ENCODE results near the gene IL21R.

The IL21R gene

GRCh38 chr16:27481282-27481934, 79.4 kb downstream of the IL21R start:
- H3K36me3 ChIP-seq (ENCODE audit: control insufficient read depth, insufficient read depth, low read length) = peaks cover 96% of the 10 kb centered on the region
- no peak overlapping the region for H3K27ac ChIP-seq (ENCODE audit: low read depth, low read length, severe bottlenecking)
- H3K4me1 ChIP-seq (ENCODE audit: control insufficient read depth, insufficient read depth, low read length, poor library complexity, severe bottlenecking) = peaks cover 6% of the 10 kb centered on the region
- no peak overlapping the region for H3K4me3 ChIP-seq (ENCODE audit: extremely low read depth, insufficient read depth, low read length, poor library complexity, severe bottlenecking)
- H3K9me3 ChIP-seq (ENCODE audit: control insufficient read depth, low read length) = no peaks in the 10 kb centered on the region
- 98% methylated on average over 11 to 12 of the region's 15 CpGs for WGBS, 2 experiments (ENCODE audit: insufficient coverage in 2 of 2)

- H3K27ac ChIP-seq (ENCODE audit: low read depth, low read length, severe bottlenecking) = no peak overlapping the region
- WGBS, 2 experiments (ENCODE audit: insufficient coverage in 2 of 2) = 96 to 97% methylated on average over 6 to 9 of the region's 10 CpGs
- H3K36me3 ChIP-seq (ENCODE audit: control insufficient read depth, insufficient read depth, low read length) = peaks cover 97% of the 10 kb centered on the region
- no peak overlapping the region for H3K4me3 ChIP-seq (ENCODE audit: extremely low read depth, insufficient read depth, low read length, poor library complexity, severe bottlenecking)
- H3K4me1 ChIP-seq (ENCODE audit: control insufficient read depth, insufficient read depth, low read length, poor library complexity, severe bottlenecking) = no peaks in the 10 kb centered on the region
- H3K9me3 ChIP-seq (ENCODE audit: control insufficient read depth, low read length) = no peaks in the 10 kb centered on the region
Measured at GRCh38 chr16:27482397-27483087, 80.6 kb downstream of the IL21R start.

GRCh38 chr16:27483088-27483437, 81.1 kb downstream of the IL21R start:
- Histone ChIP-seq H3K4me3 (ENCODE audit: extremely low read depth, insufficient read depth, low read length, poor library complexity, severe bottlenecking) (no peak overlapping the region), H3K9me3 (ENCODE audit: control insufficient read depth, low read length) (no peaks in the 10 kb centered on the region), H3K4me1 (ENCODE audit: control insufficient read depth, insufficient read depth, low read length, poor library complexity, severe bottlenecking) (no peaks in the 10 kb centered on the region), H3K27ac (ENCODE audit: low read depth, low read length, severe bottlenecking) (no peak overlapping the region), H3K36me3 (ENCODE audit: control insufficient read depth, insufficient read depth, low read length) (peaks cover 97% of the 10 kb centered on the region)
- WGBS, 2 experiments (ENCODE audit: insufficient coverage in 2 of 2) = 96% methylated on average over 5 of the region's 5 CpGs

GRCh38 chr16:27483624-27484023, 81.7 kb downstream of the IL21R start:
- no peak overlapping the region for H3K27ac ChIP-seq (ENCODE audit: low read depth, low read length, severe bottlenecking)
- no peaks in the 10 kb centered on the region for H3K4me1 ChIP-seq (ENCODE audit: control insufficient read depth, insufficient read depth, low read length, poor library complexity, severe bottlenecking)
- H3K4me3 ChIP-seq (ENCODE audit: extremely low read depth, insufficient read depth, low read length, poor library complexity, severe bottlenecking) = no peak overlapping the region
- no peaks in the 10 kb centered on the region for H3K9me3 ChIP-seq (ENCODE audit: control insufficient read depth, low read length)
- H3K36me3 ChIP-seq (ENCODE audit: control insufficient read depth, insufficient read depth, low read length) = peaks cover 97% of the 10 kb centered on the region
- 93 to 99% methylated on average over 1 to 5 of the region's 5 CpGs for WGBS, 2 experiments (ENCODE audit: insufficient coverage in 2 of 2)

- Histone ChIP-seq H3K9me3 (ENCODE audit: control insufficient read depth, low read length) (no peaks in the 10 kb centered on the region), H3K4me1 (ENCODE audit: control insufficient read depth, insufficient read depth, low read length, poor library complexity, severe bottlenecking) (no peaks in the 10 kb centered on the region), H3K27ac (ENCODE audit: low read depth, low read length, severe bottlenecking) (no peak overlapping the region), H3K4me3 (ENCODE audit: extremely low read depth, insufficient read depth, low read length, poor library complexity, severe bottlenecking) (no peak overlapping the region), H3K36me3 (ENCODE audit: control insufficient read depth, insufficient read depth, low read length) (peaks cover 100% of the 10 kb centered on the region)
- 94 to 97% methylated on average over 9 of the region's 9 CpGs for WGBS, 2 experiments (ENCODE audit: insufficient coverage in 2 of 2)
Measured at GRCh38 chr16:27485126-27485525, 83.2 kb downstream of the IL21R start.

GRCh38 chr16:27485811-27486210, 83.8 kb downstream of the IL21R start:
- H3K9me3 ChIP-seq (ENCODE audit: control insufficient read depth, low read length) = no peaks in the 10 kb centered on the region
- no peaks in the 10 kb centered on the region for H3K4me1 ChIP-seq (ENCODE audit: control insufficient read depth, insufficient read depth, low read length, poor library complexity, severe bottlenecking)
- H3K27ac ChIP-seq (ENCODE audit: low read depth, low read length, severe bottlenecking) = no peak overlapping the region
- no peak overlapping the region for H3K4me3 ChIP-seq (ENCODE audit: extremely low read depth, insufficient read depth, low read length, poor library complexity, severe bottlenecking)
- peaks cover 100% of the 10 kb centered on the region for H3K36me3 ChIP-seq (ENCODE audit: control insufficient read depth, insufficient read depth, low read length)
- 90 to 92% methylated on average over 8 to 11 of the region's 11 CpGs for WGBS, 2 experiments (ENCODE audit: insufficient coverage in 2 of 2)

- peaks cover 100% of the 10 kb centered on the region for H3K36me3 ChIP-seq (ENCODE audit: control insufficient read depth, insufficient read depth, low read length)
- no peaks in the 10 kb centered on the region for H3K9me3 ChIP-seq (ENCODE audit: control insufficient read depth, low read length)
- WGBS, 2 experiments (ENCODE audit: insufficient coverage in 2 of 2) = 92 to 95% methylated on average over 4 to 8 of the region's 8 CpGs
- no peak overlapping the region for H3K4me3 ChIP-seq (ENCODE audit: extremely low read depth, insufficient read depth, low read length, poor library complexity, severe bottlenecking)
- no peak overlapping the region for H3K27ac ChIP-seq (ENCODE audit: low read depth, low read length, severe bottlenecking)
- H3K4me1 ChIP-seq (ENCODE audit: control insufficient read depth, insufficient read depth, low read length, poor library complexity, severe bottlenecking) = no peaks in the 10 kb centered on the region
Measured at GRCh38 chr16:27486344-27486743, 84.4 kb downstream of the IL21R start.

- 85 to 100% methylated on average over 2 to 3 of the region's 3 CpGs for WGBS, 2 experiments (ENCODE audit: insufficient coverage in 2 of 2)
- no peak overlapping the region for H3K27ac ChIP-seq (ENCODE audit: low read depth, low read length, severe bottlenecking)
- H3K36me3 ChIP-seq (ENCODE audit: control insufficient read depth, insufficient read depth, low read length) = peaks cover 100% of the 10 kb centered on the region
- no peaks in the 10 kb centered on the region for H3K9me3 ChIP-seq (ENCODE audit: control insufficient read depth, low read length)
- H3K4me1 ChIP-seq (ENCODE audit: control insufficient read depth, insufficient read depth, low read length, poor library complexity, severe bottlenecking) = peaks cover 2% of the 10 kb centered on the region
- H3K4me3 ChIP-seq (ENCODE audit: extremely low read depth, insufficient read depth, low read length, poor library complexity, severe bottlenecking) = no peak overlapping the region
Measured at GRCh38 chr16:27486760-27487159, 84.8 kb downstream of the IL21R start.

GRCh38 chr16:27489421-27489820, 87.4 kb downstream of the IL21R start:
- Histone ChIP-seq H3K36me3 (ENCODE audit: control insufficient read depth, insufficient read depth, low read length) (peaks cover 98% of the 10 kb centered on the region), H3K9me3 (ENCODE audit: control insufficient read depth, low read length) (no peaks in the 10 kb centered on the region), H3K4me1 (ENCODE audit: control insufficient read depth, insufficient read depth, low read length, poor library complexity, severe bottlenecking) (peaks cover 16% of the 10 kb centered on the region), H3K27ac (ENCODE audit: low read depth, low read length, severe bottlenecking) (no peak overlapping the region), H3K4me3 (ENCODE audit: extremely low read depth, insufficient read depth, low read length, poor library complexity, severe bottlenecking) (no peak overlapping the region)
- 94 to 97% methylated on average over 21 of the region's 21 CpGs for WGBS, 2 experiments (ENCODE audit: insufficient coverage in 2 of 2)

- Histone ChIP-seq H3K4me1 (ENCODE audit: control insufficient read depth, insufficient read depth, low read length, poor library complexity, severe bottlenecking) (peaks cover 16% of the 10 kb centered on the region), H3K4me3 (ENCODE audit: extremely low read depth, insufficient read depth, low read length, poor library complexity, severe bottlenecking) (no peak overlapping the region), H3K36me3 (ENCODE audit: control insufficient read depth, insufficient read depth, low read length) (peaks cover 98% of the 10 kb centered on the region), H3K9me3 (ENCODE audit: control insufficient read depth, low read length) (no peaks in the 10 kb centered on the region), H3K27ac (ENCODE audit: low read depth, low read length, severe bottlenecking) (no peak overlapping the region)
- 92 to 97% methylated on average over 5 to 6 of the region's 7 CpGs for WGBS, 2 experiments (ENCODE audit: insufficient coverage in 2 of 2)
Measured at GRCh38 chr16:27489906-27490305, 87.9 kb downstream of the IL21R start.

- no peak overlapping the region for H3K4me3 ChIP-seq (ENCODE audit: extremely low read depth, insufficient read depth, low read length, poor library complexity, severe bottlenecking)
- WGBS, 2 experiments (ENCODE audit: insufficient coverage in 2 of 2) = 95 to 98% methylated on average over 13 to 16 of the region's 16 CpGs
- no peaks in the 10 kb centered on the region for H3K9me3 ChIP-seq (ENCODE audit: control insufficient read depth, low read length)
- peaks cover 95% of the 10 kb centered on the region for H3K36me3 ChIP-seq (ENCODE audit: control insufficient read depth, insufficient read depth, low read length)
- H3K27ac ChIP-seq (ENCODE audit: low read depth, low read length, severe bottlenecking) = no peak overlapping the region
- peaks cover 16% of the 10 kb centered on the region for H3K4me1 ChIP-seq (ENCODE audit: control insufficient read depth, insufficient read depth, low read length, poor library complexity, severe bottlenecking)
Measured at GRCh38 chr16:27491894-27492587, 90.1 kb downstream of the IL21R start.

Data from mesodermal cell (in vitro differentiated cells).